Gastroesophageal sphincter (tissue), 3 donors: ENCODE measurements around the gene GNB5.

Experiments
- EP300 ChIP-seq: sonication (generic); formaldehyde crosslinking; IDR thresholded peaks from one replicate; pipeline ENCODE4 v1.6.1; 2017; ENCODE audit warnings: antibody characterized with exemption, mild to moderate bottlenecking
- POLR2A ChIP-seq, 2 donors: fragments of 450-650 bp; IDR thresholded peaks; one replicate each; pipeline ENCODE4 v1.6.1; 2017; ENCODE audit warnings: antibody characterized with exemption in 2 of 2, mild to moderate bottlenecking in 2 of 2, moderate library complexity in 1 of 2
- POLR2AphosphoS5 ChIP-seq: sonication (generic); formaldehyde crosslinking; IDR thresholded peaks from one replicate; pipeline ENCODE4 v1.6.1; 2017; ENCODE audit warnings: antibody characterized with exemption
- TF ChIP-seq, protein P1 (sequence below), 4 experiments: fragments of 200-600 bp in 2 of 4; fragments of 450-650 bp in 2 of 4; sonication (generic) in 1 of 4; IDR thresholded peaks; one replicate each; pipeline ENCODE4 v1.5.1; 2017 to 2019; ENCODE audit warnings: antibody characterized with exemption in 4 of 4, mild to moderate bottlenecking in 2 of 4, moderate library complexity in 2 of 4

DNA sequence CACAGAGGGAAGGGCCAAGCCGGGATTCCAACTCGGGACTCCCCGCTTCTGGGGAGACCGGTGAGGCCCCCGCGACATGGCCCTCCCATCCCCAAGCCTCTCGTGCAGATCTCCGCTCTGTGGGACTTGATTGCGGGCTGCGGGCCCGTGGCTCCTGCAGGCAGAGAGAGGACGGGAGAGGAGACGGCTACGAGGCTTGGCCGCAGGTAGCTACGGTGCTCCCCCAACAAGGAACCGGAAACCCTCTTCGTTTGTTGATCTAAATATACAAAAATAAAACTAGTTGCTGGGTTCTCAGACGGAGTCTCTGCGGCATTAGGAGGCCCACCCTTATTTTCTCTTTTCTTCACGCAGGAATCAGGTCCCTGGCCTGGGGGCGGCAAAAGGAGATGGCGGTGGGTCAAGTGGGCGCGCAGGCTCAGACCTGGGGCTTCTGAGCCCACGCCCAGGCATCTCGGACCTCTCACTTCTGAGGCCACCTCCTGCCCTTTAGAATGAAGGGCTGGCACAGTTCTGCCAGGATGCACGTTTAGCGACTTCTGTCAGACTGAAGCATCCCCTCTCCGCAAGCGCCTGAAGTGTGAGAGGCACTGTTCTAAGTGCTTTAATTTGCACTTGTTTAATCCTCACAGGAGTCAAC is 10.9 kb downstream of the GNB5 start:
- no peak for TF ChIP-seq POLR2A (IDR thresholded peaks at IDR 0.05)
- TF ChIP-seq, protein P1, sequence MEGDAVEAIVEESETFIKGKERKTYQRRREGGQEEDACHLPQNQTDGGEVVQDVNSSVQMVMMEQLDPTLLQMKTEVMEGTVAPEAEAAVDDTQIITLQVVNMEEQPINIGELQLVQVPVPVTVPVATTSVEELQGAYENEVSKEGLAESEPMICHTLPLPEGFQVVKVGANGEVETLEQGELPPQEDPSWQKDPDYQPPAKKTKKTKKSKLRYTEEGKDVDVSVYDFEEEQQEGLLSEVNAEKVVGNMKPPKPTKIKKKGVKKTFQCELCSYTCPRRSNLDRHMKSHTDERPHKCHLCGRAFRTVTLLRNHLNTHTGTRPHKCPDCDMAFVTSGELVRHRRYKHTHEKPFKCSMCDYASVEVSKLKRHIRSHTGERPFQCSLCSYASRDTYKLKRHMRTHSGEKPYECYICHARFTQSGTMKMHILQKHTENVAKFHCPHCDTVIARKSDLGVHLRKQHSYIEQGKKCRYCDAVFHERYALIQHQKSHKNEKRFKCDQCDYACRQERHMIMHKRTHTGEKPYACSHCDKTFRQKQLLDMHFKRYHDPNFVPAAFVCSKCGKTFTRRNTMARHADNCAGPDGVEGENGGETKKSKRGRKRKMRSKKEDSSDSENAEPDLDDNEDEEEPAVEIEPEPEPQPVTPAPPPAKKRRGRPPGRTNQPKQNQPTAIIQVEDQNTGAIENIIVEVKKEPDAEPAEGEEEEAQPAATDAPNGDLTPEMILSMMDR (IDR thresholded peaks at IDR 0.05) = no peak
- TF ChIP-seq POLR2AphosphoS5 = no peak
- no peak for TF ChIP-seq EP300
